Measurements from ENCODE around the gene EID2. TPM values are rescaled to one million over a fixed set of nuclear protein-coding genes. Genes with fewer than 3 reads are reported as not detected.

EID2 gene
- 20.2 TPM for total RNA-seq (ENCODE audit: unreplicated experiment)
- long read RNA-seq, partial matches to known transcripts, result 0 of 1 reads
- long read RNA-seq, other reads (novel, unspliced or antisense), result 0 of 1 reads

GRCh38 chr19:39539518-39540332, at the start of gene EID2:
TSS of gene EID2 (minus strand) at chr19:39540161. CDS start at chr19:39540079, 82 bp downstream.
- H3K9me3 Mint-ChIP-seq (ENCODE audit: unreplicated experiment), result peaks cover 9% of the 10 kb centered on the region
- peak; percentile 97 for DNase-seq
- H3K27me3 Mint-ChIP-seq (ENCODE audit: unreplicated experiment), result peaks cover 3% of the 10 kb centered on the region
- peak; percentile 89 for TF ChIP-seq CTCF (IDR thresholded peaks at IDR 0.05; ENCODE audit: partially characterized antibody, unreplicated experiment)
- H3K36me3 Mint-ChIP-seq (ENCODE audit: unreplicated experiment), result no peaks in the 10 kb centered on the region
- H3K4me3 Mint-ChIP-seq (ENCODE audit: unreplicated experiment), result peak within 1 kb of the TSS; percentile 96
- H3K4me1 Mint-ChIP-seq (ENCODE audit: low read depth, unreplicated experiment), result peaks cover 14% of the 10 kb centered on the region
- peak within 1 kb of the TSS; percentile 87 for H3K27ac Mint-ChIP-seq (ENCODE audit: unreplicated experiment)

GRCh38 chr19:39588066-39588465, 48.1 kb upstream of the EID2 start:
- Mint-ChIP-seq H3K36me3 (ENCODE audit: unreplicated experiment) (no peaks in the 10 kb centered on the region), H3K27me3 (ENCODE audit: unreplicated experiment) (peaks cover 3% of the 10 kb centered on the region), H3K27ac (ENCODE audit: unreplicated experiment) (no peak overlapping the region), H3K9me3 (ENCODE audit: unreplicated experiment) (no peaks in the 10 kb centered on the region), H3K4me3 (ENCODE audit: unreplicated experiment) (no peak overlapping the region), H3K4me1 (ENCODE audit: low read depth, unreplicated experiment) (no peaks in the 10 kb centered on the region)
- no peak for DNase-seq
- no peak for TF ChIP-seq CTCF (IDR thresholded peaks at IDR 0.05; ENCODE audit: partially characterized antibody, unreplicated experiment)

- Mint-ChIP-seq H3K36me3 (ENCODE audit: unreplicated experiment) (no peaks in the 10 kb centered on the region), H3K4me1 (ENCODE audit: low read depth, unreplicated experiment) (no peaks in the 10 kb centered on the region), H3K4me3 (ENCODE audit: unreplicated experiment) (no peak overlapping the region), H3K27me3 (ENCODE audit: unreplicated experiment) (peaks cover 3% of the 10 kb centered on the region), H3K9me3 (ENCODE audit: unreplicated experiment) (no peaks in the 10 kb centered on the region), H3K27ac (ENCODE audit: unreplicated experiment) (no peak overlapping the region)
- no peak for TF ChIP-seq CTCF (IDR thresholded peaks at IDR 0.05; ENCODE audit: partially characterized antibody, unreplicated experiment)
- DNase-seq, result no peak
These were observed 47.5 kb upstream of the EID2 start for GRCh38 chr19:39587496-39587895.

GRCh38 chr19:39582891-39583625, 43.1 kb upstream of the EID2 start:
- Mint-ChIP-seq H3K27ac (ENCODE audit: unreplicated experiment) (no peak overlapping the region), H3K9me3 (ENCODE audit: unreplicated experiment) (peaks cover 2% of the 10 kb centered on the region), H3K4me3 (ENCODE audit: unreplicated experiment) (no peak overlapping the region), H3K27me3 (ENCODE audit: unreplicated experiment) (peaks cover 6% of the 10 kb centered on the region), H3K4me1 (ENCODE audit: low read depth, unreplicated experiment) (no peaks in the 10 kb centered on the region), H3K36me3 (ENCODE audit: unreplicated experiment) (no peaks in the 10 kb centered on the region)
- no peak for TF ChIP-seq CTCF (IDR thresholded peaks at IDR 0.05; ENCODE audit: partially characterized antibody, unreplicated experiment)
- DNase-seq, result no peak
